ENCODE results near the gene SLC5A4.

DNA sequence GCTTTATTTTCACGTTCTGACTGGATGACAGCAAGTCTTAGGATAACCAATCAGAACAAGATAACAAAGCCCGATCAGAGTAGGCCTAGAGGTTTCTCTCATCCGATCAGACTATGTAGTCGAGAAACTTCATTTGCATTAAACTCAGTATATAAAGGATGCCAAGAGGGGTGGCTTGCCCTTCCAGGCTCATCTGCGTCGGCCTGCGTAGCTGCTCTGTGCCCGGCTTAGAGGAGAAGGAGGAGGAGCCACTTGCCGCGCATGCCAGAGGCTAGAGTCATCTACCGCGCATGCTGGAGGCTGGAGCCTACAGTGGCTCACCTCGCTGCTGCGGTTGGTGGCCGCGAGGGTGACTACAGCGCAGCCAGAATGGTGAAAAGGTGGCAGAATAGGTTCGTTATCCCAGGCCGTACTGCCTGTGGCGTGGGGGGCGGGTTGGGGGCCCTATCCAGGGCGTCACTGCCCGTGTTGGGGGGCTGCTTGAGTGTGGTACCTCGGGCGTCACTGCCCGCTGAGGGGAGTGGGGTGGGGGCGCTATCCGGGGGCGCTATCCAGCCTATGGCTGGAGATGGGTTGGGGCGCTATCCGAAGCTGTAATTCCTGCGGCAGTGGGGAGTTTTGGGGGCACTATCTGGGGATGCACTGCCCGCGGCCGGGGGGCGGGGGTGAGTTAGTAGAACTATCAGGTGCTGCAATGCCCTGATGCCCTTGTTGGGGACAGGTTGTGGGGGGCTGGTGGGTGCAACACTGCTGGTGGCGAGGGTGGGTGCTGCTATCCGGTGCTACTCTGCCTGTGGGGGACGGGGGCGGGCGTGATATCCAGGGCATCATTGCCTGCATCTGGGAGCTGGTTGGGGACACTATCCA lies 50.1 kb downstream of the SLC5A4 start, which contains the start of gene RFPL2:
- TF ChIP-seq POLR2A (IDR thresholded peaks at IDR 0.05): no peak
- TF ChIP-seq, protein P1, sequence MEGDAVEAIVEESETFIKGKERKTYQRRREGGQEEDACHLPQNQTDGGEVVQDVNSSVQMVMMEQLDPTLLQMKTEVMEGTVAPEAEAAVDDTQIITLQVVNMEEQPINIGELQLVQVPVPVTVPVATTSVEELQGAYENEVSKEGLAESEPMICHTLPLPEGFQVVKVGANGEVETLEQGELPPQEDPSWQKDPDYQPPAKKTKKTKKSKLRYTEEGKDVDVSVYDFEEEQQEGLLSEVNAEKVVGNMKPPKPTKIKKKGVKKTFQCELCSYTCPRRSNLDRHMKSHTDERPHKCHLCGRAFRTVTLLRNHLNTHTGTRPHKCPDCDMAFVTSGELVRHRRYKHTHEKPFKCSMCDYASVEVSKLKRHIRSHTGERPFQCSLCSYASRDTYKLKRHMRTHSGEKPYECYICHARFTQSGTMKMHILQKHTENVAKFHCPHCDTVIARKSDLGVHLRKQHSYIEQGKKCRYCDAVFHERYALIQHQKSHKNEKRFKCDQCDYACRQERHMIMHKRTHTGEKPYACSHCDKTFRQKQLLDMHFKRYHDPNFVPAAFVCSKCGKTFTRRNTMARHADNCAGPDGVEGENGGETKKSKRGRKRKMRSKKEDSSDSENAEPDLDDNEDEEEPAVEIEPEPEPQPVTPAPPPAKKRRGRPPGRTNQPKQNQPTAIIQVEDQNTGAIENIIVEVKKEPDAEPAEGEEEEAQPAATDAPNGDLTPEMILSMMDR (IDR thresholded peaks at IDR 0.05): no peak
- no peak for TF ChIP-seq EP300 (IDR thresholded peaks at IDR 0.05)

All from tibial nerve (tissue), 4 donors.